Measurements from ENCODE around the gene PUS10.
"Not testable (repeated sequence)": the region's sequence is repeated elsewhere in the genome, so short reads cannot be mapped to it uniquely, and the experiment has no call there.

PUS10 gene

DNA sequence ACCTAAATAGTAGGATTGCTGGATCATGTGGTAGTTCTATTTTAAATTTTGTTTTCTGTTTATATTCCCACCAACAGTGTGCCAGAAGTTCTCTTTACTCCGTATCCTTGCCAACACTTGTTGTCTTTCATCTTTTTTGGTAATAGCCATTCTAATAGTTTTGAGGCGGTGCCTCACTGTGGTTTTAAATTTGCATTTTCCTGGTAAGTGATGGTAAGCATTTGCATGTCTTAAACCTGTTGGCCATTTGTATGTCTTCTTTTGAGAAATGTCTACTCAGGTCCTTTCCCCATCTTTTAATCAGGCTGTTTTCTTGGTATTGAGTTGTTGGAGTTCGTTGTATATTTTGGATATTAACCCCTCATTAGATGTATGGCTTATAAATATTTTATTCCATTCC is 85.1 kb downstream of the PUS10 start:
- Histone ChIP-seq H3K4me3 (IDR thresholded peaks at IDR 0.05; ENCODE audit: insufficient read depth, low read depth, low read length) (no peak overlapping the region), H3K4me1 (ENCODE audit: low read depth, poor library complexity, severe bottlenecking) (no peaks in the 10 kb centered on the region), H3K27me3 (ENCODE audit: insufficient read depth, low read depth) (no peaks in the 10 kb centered on the region), H3K36me3 (ENCODE audit: insufficient read depth) (no peaks in the 10 kb centered on the region), H2AFZ (ENCODE audit: low read depth) (no peak overlapping the region), H3K27ac (no peak overlapping the region), H4K20me1 (ENCODE audit: insufficient read depth) (no peaks in the 10 kb centered on the region), H3K4me2 (no peak overlapping the region), H3K9ac (no peak overlapping the region), H3K79me2 (ENCODE audit: insufficient read depth, low read depth) (no peaks in the 10 kb centered on the region)
- TF ChIP-seq, protein P1, sequence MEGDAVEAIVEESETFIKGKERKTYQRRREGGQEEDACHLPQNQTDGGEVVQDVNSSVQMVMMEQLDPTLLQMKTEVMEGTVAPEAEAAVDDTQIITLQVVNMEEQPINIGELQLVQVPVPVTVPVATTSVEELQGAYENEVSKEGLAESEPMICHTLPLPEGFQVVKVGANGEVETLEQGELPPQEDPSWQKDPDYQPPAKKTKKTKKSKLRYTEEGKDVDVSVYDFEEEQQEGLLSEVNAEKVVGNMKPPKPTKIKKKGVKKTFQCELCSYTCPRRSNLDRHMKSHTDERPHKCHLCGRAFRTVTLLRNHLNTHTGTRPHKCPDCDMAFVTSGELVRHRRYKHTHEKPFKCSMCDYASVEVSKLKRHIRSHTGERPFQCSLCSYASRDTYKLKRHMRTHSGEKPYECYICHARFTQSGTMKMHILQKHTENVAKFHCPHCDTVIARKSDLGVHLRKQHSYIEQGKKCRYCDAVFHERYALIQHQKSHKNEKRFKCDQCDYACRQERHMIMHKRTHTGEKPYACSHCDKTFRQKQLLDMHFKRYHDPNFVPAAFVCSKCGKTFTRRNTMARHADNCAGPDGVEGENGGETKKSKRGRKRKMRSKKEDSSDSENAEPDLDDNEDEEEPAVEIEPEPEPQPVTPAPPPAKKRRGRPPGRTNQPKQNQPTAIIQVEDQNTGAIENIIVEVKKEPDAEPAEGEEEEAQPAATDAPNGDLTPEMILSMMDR (conservative IDR thresholded peaks at IDR 0.05; ENCODE audit: low read depth, low read length) = no peak

DNA sequence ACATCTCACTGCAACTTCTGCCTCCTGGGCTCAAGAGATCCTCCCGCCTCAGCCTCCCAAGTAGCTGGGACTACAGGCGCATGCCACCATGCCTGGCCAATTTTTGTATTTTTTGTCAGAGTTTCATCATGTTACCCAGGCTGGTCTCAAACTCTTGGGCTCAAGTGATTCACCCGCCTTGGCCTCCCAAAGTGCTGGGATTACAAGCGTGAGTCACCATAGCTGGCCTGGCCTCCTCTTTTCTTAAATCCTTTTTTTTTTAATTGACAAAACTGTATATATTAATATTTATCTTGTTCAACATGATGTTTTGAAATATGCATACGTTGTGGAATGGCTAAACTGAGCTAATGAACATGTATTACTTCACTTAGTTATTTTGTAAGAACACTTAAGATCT is 86.0 kb downstream of the PUS10 start:
- not testable (repeated sequence) for H3K9ac ChIP-seq; H3K27ac ChIP-seq; H4K20me1 ChIP-seq (ENCODE audit: insufficient read depth); H3K27me3 ChIP-seq (ENCODE audit: insufficient read depth, low read depth); H3K4me2 ChIP-seq; H3K4me1 ChIP-seq (ENCODE audit: low read depth, poor library complexity, severe bottlenecking); H3K4me3 ChIP-seq (IDR thresholded peaks at IDR 0.05; ENCODE audit: insufficient read depth, low read depth, low read length); H3K79me2 ChIP-seq (ENCODE audit: insufficient read depth, low read depth); H3K36me3 ChIP-seq (ENCODE audit: insufficient read depth); H2AFZ ChIP-seq (ENCODE audit: low read depth)

DNA sequence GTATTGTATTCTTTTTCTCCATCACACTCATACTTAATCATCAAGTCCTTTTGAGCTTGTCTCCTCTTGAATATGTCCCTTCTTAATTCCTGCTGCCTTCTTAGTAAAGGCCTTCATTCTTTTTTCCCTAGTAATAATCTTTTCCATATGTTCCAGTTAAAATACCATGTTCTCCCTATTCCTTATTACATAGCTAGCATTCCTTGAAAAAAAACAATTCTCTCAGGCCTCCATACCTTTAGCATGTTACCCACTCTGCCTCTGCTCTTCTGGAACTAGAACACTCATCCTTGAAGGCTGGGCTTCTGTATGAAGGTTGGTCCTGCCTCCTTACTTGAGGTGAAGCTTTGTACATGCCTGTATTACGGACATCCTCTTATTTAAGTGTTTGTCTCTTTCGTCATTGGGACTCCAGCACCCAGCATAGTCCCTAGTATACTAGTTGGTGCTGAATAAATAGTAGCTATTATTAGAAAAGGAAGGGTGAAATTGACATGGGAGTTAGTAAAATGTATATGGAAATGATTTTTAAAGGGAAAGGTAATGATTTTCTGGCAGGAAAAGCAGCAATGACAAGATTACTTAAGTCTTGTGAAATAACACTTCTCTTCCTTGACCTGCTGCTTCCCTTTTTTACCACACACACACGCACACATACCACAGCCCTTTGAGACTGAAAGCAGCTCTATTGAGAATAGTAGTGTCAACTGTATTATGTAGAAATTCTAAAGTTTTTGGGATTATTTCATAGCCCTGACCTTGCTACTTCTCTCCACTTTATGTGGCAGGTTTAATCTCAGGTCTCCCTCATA is 91.1 kb downstream of the PUS10 start:
- H2AFZ ChIP-seq (ENCODE audit: low read depth) = no peak overlapping the region
- no peak overlapping the region for H3K9ac ChIP-seq
- H3K4me2 ChIP-seq = no peak overlapping the region
- no peaks in the 10 kb centered on the region for H3K27me3 ChIP-seq (ENCODE audit: insufficient read depth, low read depth)
- no peaks in the 10 kb centered on the region for H4K20me1 ChIP-seq (ENCODE audit: insufficient read depth)
- H3K36me3 ChIP-seq (ENCODE audit: insufficient read depth) = no peaks in the 10 kb centered on the region
- H3K4me1 ChIP-seq (ENCODE audit: low read depth, poor library complexity, severe bottlenecking) = no peaks in the 10 kb centered on the region
- H3K4me3 ChIP-seq (IDR thresholded peaks at IDR 0.05; ENCODE audit: insufficient read depth, low read depth, low read length) = no peak overlapping the region
- H3K79me2 ChIP-seq (ENCODE audit: insufficient read depth, low read depth) = no peaks in the 10 kb centered on the region
- TF ChIP-seq, protein P1 (conservative IDR thresholded peaks at IDR 0.05; ENCODE audit: low read depth, low read length) = no peak
- no peak overlapping the region for H3K27ac ChIP-seq

DNA sequence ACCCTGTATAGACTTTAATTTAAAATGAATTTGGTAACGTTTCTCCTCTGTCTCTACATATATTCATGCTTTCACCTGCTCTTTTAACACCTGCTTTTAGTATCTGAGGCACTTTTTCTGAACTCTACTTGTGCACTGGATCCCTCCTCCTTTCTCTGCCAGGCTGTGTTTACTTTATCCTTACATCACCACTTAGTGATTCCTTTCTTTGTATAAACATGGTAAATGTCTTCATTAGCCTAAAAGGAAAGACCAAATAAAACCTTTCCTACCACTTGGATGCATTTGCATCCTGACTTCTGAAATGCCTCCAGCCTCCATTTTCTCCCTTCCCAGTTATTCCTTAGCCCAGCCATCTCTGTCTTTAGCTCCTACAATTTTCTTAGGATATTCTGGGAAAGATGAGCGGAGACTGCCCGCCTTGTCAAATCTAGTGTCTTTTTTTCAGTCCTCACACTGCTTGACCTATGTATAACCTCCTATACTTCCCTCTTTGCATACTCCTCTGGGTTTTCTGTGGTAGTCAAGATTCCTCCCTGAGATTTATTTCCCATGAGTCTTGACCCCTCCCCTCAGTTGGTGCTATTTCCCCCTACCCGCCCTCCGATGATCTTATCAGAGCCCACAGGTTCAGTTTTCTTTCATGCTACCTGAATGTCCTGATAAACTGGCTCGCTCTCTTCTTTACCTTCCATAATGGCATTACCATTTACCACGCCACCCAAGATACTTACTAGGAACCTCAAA is 91.9 kb downstream of the PUS10 start:
- no peak overlapping the region for H3K4me2 ChIP-seq
- no peaks in the 10 kb centered on the region for H3K79me2 ChIP-seq (ENCODE audit: insufficient read depth, low read depth)
- no peak overlapping the region for H3K27ac ChIP-seq
- no peaks in the 10 kb centered on the region for H3K4me1 ChIP-seq (ENCODE audit: low read depth, poor library complexity, severe bottlenecking)
- no peaks in the 10 kb centered on the region for H4K20me1 ChIP-seq (ENCODE audit: insufficient read depth)
- no peak overlapping the region for H2AFZ ChIP-seq (ENCODE audit: low read depth)
- H3K36me3 ChIP-seq (ENCODE audit: insufficient read depth) = no peaks in the 10 kb centered on the region
- TF ChIP-seq, protein P1 (conservative IDR thresholded peaks at IDR 0.05; ENCODE audit: low read depth, low read length) = no peak
- no peak overlapping the region for H3K9ac ChIP-seq
- no peaks in the 10 kb centered on the region for H3K27me3 ChIP-seq (ENCODE audit: insufficient read depth, low read depth)
- no peak overlapping the region for H3K4me3 ChIP-seq (IDR thresholded peaks at IDR 0.05; ENCODE audit: insufficient read depth, low read depth, low read length)

DNA sequence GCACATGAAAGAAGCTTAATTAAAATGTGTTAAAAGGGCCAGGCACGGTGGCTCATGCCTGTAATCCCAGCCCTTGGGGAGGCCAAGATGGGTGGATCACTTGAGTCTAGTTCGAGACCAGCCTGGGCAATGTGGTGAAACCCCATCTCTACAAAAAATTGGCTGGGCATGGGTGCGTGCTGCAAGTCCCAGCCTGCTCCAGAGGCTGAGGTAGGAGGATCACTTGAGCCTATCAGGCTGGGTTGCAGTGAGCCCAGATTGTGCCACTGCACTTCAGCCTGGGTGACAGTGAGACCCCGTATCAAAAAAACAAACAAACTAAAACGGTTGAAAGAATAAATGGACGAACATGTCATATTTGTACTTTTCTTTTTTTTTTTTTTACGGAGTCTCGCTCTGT is 110.7 kb downstream of the PUS10 start:
- Histone ChIP-seq H3K4me2 (no peak overlapping the region), H2AFZ (ENCODE audit: low read depth) (no peak overlapping the region), H3K27ac (no peak overlapping the region), H3K4me3 (IDR thresholded peaks at IDR 0.05; ENCODE audit: insufficient read depth, low read depth, low read length) (no peak overlapping the region), H3K36me3 (ENCODE audit: insufficient read depth) (no peaks in the 10 kb centered on the region), H3K9ac (no peak overlapping the region), H4K20me1 (ENCODE audit: insufficient read depth) (no peaks in the 10 kb centered on the region; the same call in 1 of the 2 replicates), H3K27me3 (ENCODE audit: insufficient read depth, low read depth) (no peaks in the 10 kb centered on the region), H3K79me2 (ENCODE audit: insufficient read depth, low read depth) (no peaks in the 10 kb centered on the region), H3K4me1 (ENCODE audit: low read depth, poor library complexity, severe bottlenecking) (no peaks in the 10 kb centered on the region)
- TF ChIP-seq, protein P1 (conservative IDR thresholded peaks at IDR 0.05; ENCODE audit: low read depth, low read length) = no peak

Data from KMS-11 (cell line).